ENCODE results near the gene ANKRD9. TPM values are rescaled to one million over a fixed set of nuclear protein-coding genes. Genes with fewer than 3 reads are reported as not detected.
A peak's percentile ranks its signal among the peaks of the same experiment; 100 is the strongest.

Gene ANKRD9
- total and polyA plus RNA-seq, 9 of the 15 experiments (the other 6 are each of a cell fraction or from before 2014, with no cell fraction given) = 0.04 to 32.9 (median 5.3) TPM

- Histone ChIP-seq H3K4me2 (ENCODE audit: insufficient read depth, low read length) (no peak overlapping the region), H3K79me2 (ENCODE audit: control insufficient read depth, insufficient read depth, low read length) (peaks cover 15% of the 10 kb centered on the region; the same call in 2 of the 3 replicates), H2AFZ (ENCODE audit: low read depth, low read length) (no peak overlapping the region), H3K4me1 (replicated peaks in 1 of 2; ENCODE audit: control insufficient read depth in 2 of 2, insufficient read depth in 2 of 2, low read length in 2 of 2) (peaks cover 26 to 70% of the 10 kb centered on the region in 2 experiments), H3K27me3 (ENCODE audit: control insufficient read depth in 2 of 2, insufficient read depth in 2 of 2, low read length in 2 of 2) (no peaks in the 10 kb centered on the region), H3K27ac (ENCODE audit: extremely low read depth, low read depth, low read length) (peak overlapping the region; percentile 63; the same call in 2 of the 3 replicates), H3K9ac (ENCODE audit: insufficient read depth in 1 of 2, low read depth in 2 of 2, low read length in 2 of 2) (peak overlapping the region in 1 of 2 experiments; percentile 81; a peak in 1 of 4 replicates), H4K20me1 (replicated peaks; ENCODE audit: control insufficient read depth, insufficient read depth, low read length) (peaks cover 4% of the 10 kb centered on the region; the same call in 1 of the 2 replicates), H3K9me1 (ENCODE audit: control insufficient read depth, insufficient read depth, low read length) (no peaks in the 10 kb centered on the region), H3K9me3 (replicated peaks; ENCODE audit: control insufficient read depth, insufficient read depth, low read depth, low read length) (no peaks in the 10 kb centered on the region), H3K4me3 (no peak overlapping the region), H3K36me3 (ENCODE audit: control insufficient read depth, insufficient read depth, low read length) (peaks cover 20% of the 10 kb centered on the region; the same call in 2 of the 3 replicates)
- DNase-seq (ENCODE audit: extremely low read depth in 1 of 4, low spot score in 3 of 4) = peak in 1 of 4 experiments; percentile 2
- intact Hi-C loops (cut with micrococcal nuclease) (loop anchor here (10.0 kb wide), 1 partner anchor 540 kb away; the partner anchor contains the start of gene DYNC1H1), in situ Hi-C loops (cut with MboI) (loop anchor here (25.0 kb wide), 1 partner anchor 407 kb away; the partner anchor contains the start of gene AMN)
- ChIA-PET POLR2A (interaction anchor here (1.3 to 2.0 kb wide), 2 partner anchors 10 to 12 kb away, joined by 3 to 6 read pairs; no protein-coding TSS in a partner anchor), CTCF (ENCODE audit: low intra/inter-chr PET ratio) (no interaction called here)
- TF ChIP-seq HES1 (IDR thresholded peaks at IDR 0.05; ENCODE audit: low read depth) = no peak
- TF ChIP-seq MECOM (CRISPR knock-in tag; IDR thresholded peaks at IDR 0.05) = no peak
- peak; percentile 25; the same call in 1 of the 2 replicates for TF ChIP-seq POLR2G (IDR thresholded peaks at IDR 0.05; ENCODE audit: low read depth, low read length)
- TF ChIP-seq CREB1 (IDR thresholded peaks at IDR 0.05) = no peak
- no peak for TF ChIP-seq CREB1 (CRISPR knock-in tag; IDR thresholded peaks at IDR 0.05)
- 75% methylated on average over 5 of the region's 7 CpGs for whole genome bisulfite sequencing (ENCODE audit: insufficient coverage, low coverage, missing lambda C conversion rate)
- no TSS peak for BruUV-seq (replicated peaks)
- no peak for FAIRE-seq
- no peak for ATAC-seq
These were observed 4.5 kb downstream of the ANKRD9 start for GRCh38 chr14:102505000-102505619.
